CD4-positive, alpha-beta T cell treated with Interleukin-4 for 1 hour (primary cell): Measurements from ENCODE around the gene FGF8.

Experiments
- DNase-seq, 2 donors: peaks; one replicate each; pipeline ENCODE4 v3.0.0-alpha.2; 2020 to 2022

FGF8 gene

DNA sequence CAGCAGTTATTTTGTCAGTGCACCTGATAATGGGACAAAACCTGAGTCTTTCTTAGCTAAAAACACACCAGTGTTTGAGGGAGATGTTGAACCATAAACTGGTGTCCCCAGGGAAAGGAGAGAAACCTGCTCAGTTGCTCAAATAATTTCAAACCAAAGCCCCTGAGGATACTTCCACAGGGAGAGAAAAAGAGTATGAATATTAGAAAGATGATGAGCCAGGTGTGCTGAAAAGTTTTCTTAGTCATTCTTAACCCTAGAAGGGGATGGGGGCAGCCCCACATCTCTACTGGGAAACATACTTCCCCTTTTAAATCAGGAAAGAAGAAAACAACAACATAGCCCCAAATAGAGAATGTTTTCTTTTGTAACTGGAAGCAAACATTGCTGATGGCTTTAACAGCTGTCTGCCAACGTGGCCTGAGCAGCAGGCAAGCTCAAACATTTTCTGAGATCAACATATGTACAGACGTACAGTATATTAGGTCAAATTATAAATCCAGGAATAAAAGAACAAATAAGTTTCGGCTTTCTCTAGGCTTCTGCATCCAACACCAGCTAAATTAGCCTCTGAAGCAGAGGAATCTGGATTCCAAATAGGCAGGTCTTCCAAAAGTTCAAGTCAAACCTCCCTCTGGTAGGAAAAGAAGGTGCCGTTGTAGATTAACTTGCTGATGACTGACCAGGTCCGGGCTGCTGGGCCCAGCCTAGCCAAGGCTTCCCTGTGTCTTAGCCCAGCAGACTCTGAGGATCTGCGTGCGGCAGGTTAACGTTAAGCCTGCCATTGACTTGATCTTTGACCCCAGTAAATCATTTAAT is 50.4 kb downstream of the FGF8 start:
- DNase-seq: no peak

DNA sequence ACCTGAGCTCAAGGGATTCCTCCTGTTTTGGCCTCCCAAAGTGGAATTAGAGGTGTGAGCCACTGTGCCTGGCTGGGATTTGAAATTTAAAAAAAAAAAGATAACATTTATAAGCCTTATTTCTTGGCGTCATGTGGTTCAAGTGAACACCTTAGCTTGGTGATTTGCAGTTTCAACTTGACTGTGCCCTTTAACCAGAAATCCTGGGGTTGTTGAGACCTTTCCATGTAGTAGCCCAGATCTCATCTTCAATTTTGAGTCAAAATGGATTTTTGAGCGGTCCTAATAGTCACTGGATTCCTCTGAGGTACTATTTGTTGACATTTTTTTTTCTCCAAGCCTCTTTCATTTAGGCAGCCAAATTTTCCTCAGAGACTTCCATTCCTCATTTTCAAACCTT is 51.5 kb downstream of the FGF8 start:
- no peak for DNase-seq

DNA sequence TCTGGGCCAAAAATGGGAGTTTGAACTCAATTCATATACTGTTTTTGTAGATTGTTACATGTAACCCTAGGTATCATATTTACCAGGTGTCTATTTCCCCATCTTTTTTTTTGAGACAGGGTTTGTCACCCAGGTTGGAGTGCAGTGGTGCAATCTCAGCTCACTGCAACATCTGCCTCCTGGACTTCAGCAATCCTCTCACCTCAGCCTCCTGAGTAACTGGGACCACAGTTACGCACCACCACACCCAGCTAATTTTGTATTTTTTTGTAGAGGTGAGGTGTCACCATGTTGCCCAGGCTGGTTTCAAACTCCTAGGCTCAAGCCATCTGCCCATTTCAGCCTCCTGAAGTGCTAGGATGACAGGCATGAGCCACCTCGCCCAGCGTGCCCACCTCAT is 52.7 kb downstream of the FGF8 start:
- DNase-seq: no peak

DNA sequence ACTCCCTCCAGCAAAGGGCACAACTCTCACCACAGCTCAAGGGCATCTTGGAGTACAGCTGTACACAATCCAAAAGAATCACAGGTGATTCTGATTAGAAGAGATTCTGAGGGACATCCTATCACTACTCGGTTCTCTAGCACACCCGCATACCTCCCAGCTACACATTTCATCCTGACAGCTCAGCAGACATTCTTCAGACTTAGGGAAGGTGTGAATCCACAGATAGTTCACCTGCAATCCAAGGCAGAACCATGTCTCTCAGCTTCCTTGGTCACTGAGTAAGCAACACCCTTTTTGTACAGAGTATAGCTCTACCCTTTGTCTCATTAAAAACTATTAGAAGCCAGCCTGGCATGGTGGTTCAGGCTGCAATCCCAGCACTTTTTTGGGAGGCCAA is 54.1 kb downstream of the FGF8 start:
- no peak for DNase-seq

DNA sequence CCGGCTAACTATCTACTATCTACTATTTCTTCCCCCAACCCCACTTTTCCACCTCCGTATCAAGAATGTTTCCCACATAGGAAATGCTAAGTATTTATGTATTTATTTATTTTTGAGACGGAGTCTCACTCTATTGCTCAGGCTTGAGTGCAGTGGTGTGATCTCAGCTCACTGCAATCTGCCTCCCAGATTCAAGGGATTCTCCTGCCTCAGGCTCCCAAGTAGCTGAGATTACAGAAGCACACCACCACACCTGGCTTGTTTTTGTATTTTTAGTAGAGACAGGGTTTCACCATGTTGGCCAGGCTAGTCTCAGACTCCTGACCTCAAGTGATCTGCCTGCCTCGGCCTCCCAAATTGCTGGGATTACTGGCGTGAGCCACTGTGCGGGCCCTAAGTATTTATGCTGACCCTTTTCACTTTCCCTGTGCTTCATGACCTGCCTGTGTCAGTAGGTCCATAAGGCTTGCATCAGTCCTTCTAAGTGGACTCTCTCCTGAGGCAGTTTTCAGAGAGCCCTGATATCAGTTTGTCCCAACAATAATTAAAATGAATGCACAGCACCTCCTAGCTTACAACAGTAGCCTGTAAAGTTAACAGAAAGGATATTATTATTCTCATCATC is 55.2 kb downstream of the FGF8 start:
- DNase-seq: no peak
